GM12878 (cell line): ENCODE results near the gene SORCS1. TPM values are rescaled to one million over a fixed set of nuclear protein-coding genes. Genes with fewer than 3 reads are reported as not detected.

Experiments
- ATAC-seq: fragments of 200-7000 bp; cut with Tn5 transposase; 3 replicates; pipeline ENCODE4 v1.9.1; 2020; ENCODE audit warnings: mild to moderate bottlenecking, moderate library complexity
- BruUV-seq: library from RNA; stranded (reverse); fragments of 400-500 nt; replicated peaks from 2 replicates; lab custom pipeline; 2021; lab: Mats Ljungman, UMichigan
- CTCF ChIA-PET: fragments of 300-600 bp; sonication (Branson Sonifier 250); formaldehyde crosslinking; extraction: SDS; loops from one replicate; lab custom pipeline; 2021; ENCODE audit warnings: inconsistent platforms; lab: Yijun Ruan, JAX
- POLR2A ChIA-PET: fragments of 350-600 bp; formaldehyde crosslinking; extraction: SDS; loops from one replicate; lab custom pipeline; 2021; ENCODE audit warnings: inconsistent platforms; lab: Charles Lee
- RAD21 ChIA-PET: fragments of 300-600 bp; sonication (Branson Sonifier 250); formaldehyde crosslinking; loops from one replicate; lab custom pipeline; 2023; ENCODE audit warnings: antibody characterized with exemption; ENCODE audit not compliant: unreplicated experiment; lab: Charles Lee
- SMC1A ChIA-PET: fragments of 300-600 bp; sonication (Branson Sonifier 250); formaldehyde crosslinking; loops from one replicate; lab custom pipeline; 2023; ENCODE audit not compliant: unreplicated experiment, uncharacterized antibody; lab: Charles Lee
- DNase-seq: peaks from one replicate; pipeline ENCODE4 v3.0.0-alpha.2; 2011; ENCODE audit warnings: low read depth, low spot score
- FAIRE-seq: peaks from 3 replicates; lab custom pipeline; 2011; peaks lifted over from hg19 to GRCh38; lab: Jason Lieb, UNC
- H2AFZ ChIP-seq: 2 replicates; pipeline ENCODE4 v1.6.0; 2011; ENCODE audit warnings: low read depth, low read length, control low read depth; ENCODE audit not compliant: control insufficient read depth
- H3K27ac ChIP-seq: 2 replicates; pipeline ENCODE4 v1.5.1; 2011; ENCODE audit warnings: control low read depth; ENCODE audit not compliant: control insufficient read depth, insufficient read depth
- H3K27me3 ChIP-seq, 2 experiments: replicated peaks in 1 of 2; 2 replicates each; pipeline versions ENCODE4 v1.6.0 to v1.6.1; 2011; ENCODE audit warnings: low read length in 1 of 2; ENCODE audit not compliant: control insufficient read depth in 2 of 2, insufficient read depth in 2 of 2
- H3K36me3 ChIP-seq, 2 experiments: 2 replicates each; pipeline ENCODE4 v1.5.1; 2011; ENCODE audit warnings: low read length in 1 of 2; ENCODE audit not compliant: control insufficient read depth in 2 of 2, insufficient read depth in 2 of 2
- H3K4me1 ChIP-seq: 2 replicates; pipeline ENCODE4 v1.6.1; 2011; ENCODE audit warnings: mild to moderate bottlenecking, low read length, moderate library complexity, mixed read lengths; ENCODE audit not compliant: control insufficient read depth, insufficient read depth
- H3K4me2 ChIP-seq: 2 replicates; pipeline ENCODE4 v1.6.0; 2011; ENCODE audit warnings: control low read depth; ENCODE audit not compliant: control insufficient read depth, insufficient read depth
- H3K4me3 ChIP-seq: fragments of 200-600 bp; sonication (generic); 2 replicates; pipeline ENCODE4 v1.5.1; 2016
- H3K79me2 ChIP-seq: 2 replicates; pipeline ENCODE4 v1.6.0; 2011; ENCODE audit warnings: low read length; ENCODE audit not compliant: control insufficient read depth, insufficient read depth
- H3K9ac ChIP-seq: 2 replicates; pipeline ENCODE4 v1.8.0; 2011; ENCODE audit warnings: low read length, control low read depth, mixed read lengths; ENCODE audit not compliant: control insufficient read depth, insufficient read depth
- H3K9me3 ChIP-seq: replicated peaks from 3 replicates; pipeline ENCODE4 v1.5.1; 2011; ENCODE audit warnings: mild to moderate bottlenecking, low read length; ENCODE audit not compliant: control insufficient read depth, insufficient read depth
- H4K20me1 ChIP-seq: 2 replicates; pipeline ENCODE4 v1.6.0; 2011; ENCODE audit not compliant: control insufficient read depth, insufficient read depth
- ATF2 ChIP-seq: IDR thresholded peaks from 2 replicates; pipeline ENCODE4 v1.6.1; 2012; ENCODE audit warnings: low read length, inconsistent platforms
- BMI1 ChIP-seq: fragments of 450-650 bp; IDR thresholded peaks from 2 replicates; pipeline ENCODE4 v1.6.1; 2016; ENCODE audit warnings: mild to moderate bottlenecking, moderate library complexity, borderline replicate concordance
- IKZF2 ChIP-seq, 2 experiments: fragments of 450-650 bp; IDR thresholded peaks; 2 replicates each; pipeline ENCODE4 v1.6.1; 2017; ENCODE audit warnings: mild to moderate bottlenecking in 2 of 2, moderate library complexity in 2 of 2
- IRF3 ChIP-seq: fragments of 450-650 bp; IDR thresholded peaks from 2 replicates; pipeline ENCODE4 v1.6.1; 2014; ENCODE audit warnings: mild to moderate bottlenecking
- LARP7 ChIP-seq: fragments of 450-650 bp; IDR thresholded peaks from 2 replicates; pipeline ENCODE4 v1.6.1; 2017; ENCODE audit warnings: mild to moderate bottlenecking
- POLR2AphosphoS5 ChIP-seq: IDR thresholded peaks from 2 replicates; pipeline ENCODE4 v1.6.1; 2011; ENCODE audit warnings: mild to moderate bottlenecking, low read length, inconsistent platforms
- RAD21 ChIP-seq: IDR thresholded peaks from 2 replicates; pipeline ENCODE4 v1.6.1; 2011; ENCODE audit warnings: mild to moderate bottlenecking, low read depth, low read length, moderate library complexity; ENCODE audit not compliant: insufficient read depth
- RUNX3 ChIP-seq: IDR thresholded peaks from 2 replicates; pipeline ENCODE4 v1.6.1; 2012; ENCODE audit warnings: low read length, inconsistent platforms
- SIN3A ChIP-seq: IDR thresholded peaks from 2 replicates; pipeline ENCODE4 v1.6.1; 2012; ENCODE audit warnings: low read depth, low read length, improper control_type of control experiment
- SP1 ChIP-seq: IDR thresholded peaks from one replicate; pipeline ENCODE4 v1.6.1; 2011; ENCODE audit warnings: low read depth, low read length
- ZBTB33 ChIP-seq: fragments of 450-650 bp; IDR thresholded peaks from 2 replicates; pipeline ENCODE4 v1.6.1; 2017; ENCODE audit warnings: mild to moderate bottlenecking
- ZBTB40 ChIP-seq: fragments of 450-650 bp; IDR thresholded peaks from 2 replicates; pipeline ENCODE4 v1.6.1; 2016; ENCODE audit warnings: mild to moderate bottlenecking, moderate library complexity, borderline replicate concordance
- ZNF274 ChIP-seq: IDR thresholded peaks from one replicate; pipeline ENCODE4 v1.8.0; 2011; ENCODE audit not compliant: insufficient read length, insufficient read depth
- WGBS: methylation state at CpG from one replicate; pipeline ENCODE4 v1.1.6; 2016; ENCODE audit warnings: low lambda C conversion rate; ENCODE audit not compliant: insufficient replicate concordance, insufficient coverage; ENCODE audit errors: missing lambda C conversion rate; 5-methylcytosine and 5-hydroxymethylcytosine counted together
- in situ Hi-C: fragments of 300-500 bp; cut with MboI; formaldehyde crosslinking; loops from 9 replicates; pipeline ENCODE4 v1.14.3; 2018; ENCODE audit warnings: mixed read lengths
- intact Hi-C: fragments of 100-400 bp; cut with micrococcal nuclease; formaldehyde crosslinking; loops from one replicate; pipeline ENCODE4 v1.14.2; 2022; ENCODE audit not compliant: unreplicated experiment
- polyA plus RNA-seq, 11 experiments: library from polyadenylated mRNA; depleted of rRNA in 4 of 11; unstranded in 6 of 11; stranded (reverse) in 5 of 11; fragments of >200 nt; fragmentation: Nextera tagmentation in 4 of 11; fragmentation: Illumina TruSeq in 1 of 11; extraction: Ambion mirVana in 4 of 11; extraction: Trizol in 1 of 11; gene quantifications; 1 replicate in 1 of 11; 2 replicates in 10 of 11; pipeline versions ENCODE4 v1.2.1 to v1.2.3, GENCODE V29; 2011 to 2016; ENCODE audit warnings: inconsistent platforms in 2 of 11, missing spikeins in 2 of 11, low read depth in 1 of 11
- total RNA-seq, 4 experiments: library from RNA; depleted of rRNA in 3 of 4; stranded (reverse); fragments of >200 nt in 3 of 4; fragmentation: Illumina TruSeq in 1 of 4; extraction: Trizol in 1 of 4; gene quantifications; 2 replicates each; pipeline versions ENCODE4 v1.2.1 to v1.2.3, GENCODE V29; 2013 to 2021

Gene SORCS1
- total and polyA plus RNA-seq, 10 of the 15 experiments (the other 5 are each of a cell fraction or from before 2014, with no cell fraction given) = 0.02 to 9.6 (median 0.06) TPM; not detected in 3

GRCh38 chr10:106560925-106561640 lies 603.4 kb downstream of the SORCS1 start:
- Histone ChIP-seq H3K4me2 (no peak overlapping the region), H3K9ac (no peak overlapping the region), H3K27ac (no peak overlapping the region), H3K27me3 (no peaks in the 10 kb centered on the region), H4K20me1 (no peaks in the 10 kb centered on the region), H3K4me1 (no peaks in the 10 kb centered on the region), H3K4me3 (no peak overlapping the region), H3K36me3 (no peaks in the 10 kb centered on the region), H3K79me2 (no peaks in the 10 kb centered on the region), H2AFZ (no peak overlapping the region), H3K9me3 (no peaks in the 10 kb centered on the region)
- ATAC-seq = no peak
- ChIA-PET CTCF (interaction anchor here (1.5 kb wide), 1 partner anchor 10 kb away, joined by 4 read pairs; no protein-coding TSS in a partner anchor), SMC1A (no interaction called here), RAD21 (no interaction called here), POLR2A (no interaction called here)
- FAIRE-seq = no peak
- in situ Hi-C loops = no loop called here
- no TSS peak for BruUV-seq
- no peak for DNase-seq
- WGBS = 47% methylated on average over 5 of the region's 5 CpGs
- intact Hi-C loops = no loop called here
- TF ChIP-seq LARP7 (no peak), SIN3A (no peak), ZBTB40 (no peak), IKZF2 (IDR thresholded peaks at IDR 0.05) (no peak), POLR2AphosphoS5 (no peak), ZNF274 (no peak), ATF2 (no peak), ZBTB33 (no peak), BMI1 (no peak), RUNX3 (no peak), SP1 (no peak), RAD21 (no peak), IRF3 (no peak)
